NCI-H2227 treated with DMSO at 0.1 percent for 48 hours (cell line): ENCODE measurements around the gene POC1B.

Experiments used
- DNase-seq: peaks from one replicate; lab custom pipeline; 2025; lab: John Stamatoyannopoulos, UW

Gene POC1B

GRCh38 chr12:89494411-89495231 is 31.2 kb downstream of the POC1B start:
- no peak for DNase-seq

DNA sequence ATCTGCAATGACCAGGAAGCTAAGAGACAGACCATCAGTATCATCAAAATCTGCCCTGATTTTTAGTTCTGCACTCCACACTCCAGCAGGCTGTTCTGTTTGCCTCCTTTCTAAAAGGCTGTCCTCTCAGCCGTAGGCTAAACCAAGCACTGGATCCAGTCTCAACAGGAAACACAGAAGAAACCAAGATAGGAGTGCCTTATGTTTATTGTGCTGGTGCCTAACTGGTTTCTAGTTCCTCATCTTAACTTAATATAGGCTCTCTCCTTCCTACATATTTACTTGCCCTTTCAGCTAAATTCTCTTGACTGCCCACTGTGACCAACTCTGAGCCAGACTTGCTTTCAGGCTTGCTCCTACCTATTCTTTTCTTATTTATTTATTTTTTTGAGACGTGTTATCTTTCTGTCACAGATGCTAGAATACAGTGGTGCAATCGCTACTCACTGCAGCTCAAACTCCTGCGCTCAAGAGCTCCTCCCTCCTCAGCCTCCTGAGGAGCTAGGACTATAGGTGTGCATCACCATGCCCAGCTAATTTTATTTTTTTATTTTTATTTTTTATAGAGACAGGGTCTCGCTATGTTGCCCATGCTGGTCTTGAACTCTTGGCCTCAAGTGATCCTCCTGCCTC is 32.1 kb downstream of the POC1B start:
- no peak for DNase-seq

DNA sequence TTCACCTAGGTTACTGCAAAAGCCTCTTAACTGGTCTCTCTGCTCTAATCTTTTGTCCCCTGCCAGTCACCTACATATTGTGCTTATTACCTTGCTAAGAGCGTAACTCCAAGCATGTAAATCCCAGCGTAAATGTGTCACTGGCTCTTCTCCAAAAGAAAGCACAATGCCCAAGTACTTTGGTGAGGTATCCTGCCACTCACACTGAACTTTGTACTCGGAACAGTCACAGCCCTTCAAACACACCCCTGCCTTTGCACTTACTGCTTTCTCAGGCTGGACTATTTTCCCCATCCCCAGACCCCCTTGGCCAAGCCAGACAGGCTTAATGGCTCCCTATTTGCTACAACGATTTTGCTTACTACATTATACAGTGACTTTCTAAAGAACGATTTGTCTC is 33.0 kb downstream of the POC1B start:
- no peak for DNase-seq

DNA sequence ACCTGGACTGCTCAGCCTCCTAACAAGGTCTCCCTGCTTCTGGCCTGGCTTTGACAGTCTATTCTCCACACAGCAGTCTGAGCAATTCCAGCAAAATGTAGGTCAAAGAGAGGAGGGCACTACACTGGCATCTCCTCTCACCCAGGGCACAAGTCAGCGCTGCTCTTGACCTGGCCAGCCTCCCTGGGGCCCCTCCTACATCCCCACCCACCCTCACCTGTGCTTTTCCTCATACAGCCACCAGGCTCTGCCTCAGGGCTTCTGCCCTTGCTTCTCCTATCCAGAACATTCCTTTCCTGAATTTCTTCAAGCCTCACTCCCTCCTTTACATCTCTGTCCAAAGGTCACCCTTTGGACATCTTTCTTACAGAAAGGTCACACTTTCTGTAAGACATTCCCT is 34.9 kb downstream of the POC1B start:
- DNase-seq: no peak

- no peak for DNase-seq
Measured at GRCh38 chr12:89486264-89486663, 39.6 kb downstream of the POC1B start.

DNA sequence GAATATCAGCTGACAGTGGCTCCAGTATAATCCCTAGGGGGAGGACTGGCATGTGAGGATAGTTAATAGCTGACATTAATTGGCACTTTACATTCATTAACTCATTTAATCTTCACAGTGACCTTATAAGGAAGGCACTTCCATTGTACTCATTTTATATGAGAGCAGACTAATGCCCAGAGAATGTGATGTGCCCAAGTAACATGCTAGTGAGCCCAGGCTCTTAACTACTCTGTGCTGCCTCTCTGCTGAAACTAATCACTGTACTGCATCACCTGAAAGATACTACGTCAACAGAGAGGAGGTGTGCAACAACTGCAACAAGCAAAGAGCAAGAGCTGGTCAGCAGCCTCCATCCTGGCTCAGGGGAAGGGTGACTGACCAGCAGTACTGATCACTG is 41.4 kb downstream of the POC1B start:
- no peak for DNase-seq

DNA sequence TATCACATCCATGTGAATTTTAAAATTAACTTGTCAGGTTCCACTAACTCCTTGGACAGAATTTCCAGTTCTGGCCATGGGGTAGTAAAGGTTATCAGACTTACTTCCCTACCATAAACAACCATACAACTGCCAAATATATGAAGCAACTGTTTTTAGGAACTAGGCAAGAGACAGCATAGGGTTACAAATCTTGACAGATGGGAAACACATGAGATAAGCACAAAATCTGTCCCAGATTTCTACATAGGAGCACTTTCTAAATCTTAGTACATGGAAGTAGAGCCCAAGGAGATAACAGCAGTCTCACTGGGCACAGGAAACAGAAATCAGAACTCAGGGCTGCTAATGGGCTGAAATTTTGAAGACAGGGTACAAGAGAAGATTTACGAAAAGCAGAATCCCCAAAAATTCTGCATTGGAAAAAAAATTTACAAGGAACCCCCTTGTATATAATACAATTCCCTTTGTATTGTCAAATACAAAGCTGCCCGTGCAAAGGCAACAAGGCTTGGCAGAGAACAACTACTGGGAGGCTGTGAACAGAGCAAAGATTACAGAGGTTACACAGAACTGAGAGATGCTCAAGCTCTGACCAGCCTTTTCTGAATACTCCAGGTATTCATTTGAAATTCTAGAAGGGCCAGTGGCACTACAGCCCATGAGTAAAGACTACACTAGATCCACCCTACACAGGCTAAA is 44.5 kb downstream of the POC1B start:
- no peak for DNase-seq

GRCh38 chr12:89479982-89480381 is 45.9 kb downstream of the POC1B start:
- no peak for DNase-seq

DNA sequence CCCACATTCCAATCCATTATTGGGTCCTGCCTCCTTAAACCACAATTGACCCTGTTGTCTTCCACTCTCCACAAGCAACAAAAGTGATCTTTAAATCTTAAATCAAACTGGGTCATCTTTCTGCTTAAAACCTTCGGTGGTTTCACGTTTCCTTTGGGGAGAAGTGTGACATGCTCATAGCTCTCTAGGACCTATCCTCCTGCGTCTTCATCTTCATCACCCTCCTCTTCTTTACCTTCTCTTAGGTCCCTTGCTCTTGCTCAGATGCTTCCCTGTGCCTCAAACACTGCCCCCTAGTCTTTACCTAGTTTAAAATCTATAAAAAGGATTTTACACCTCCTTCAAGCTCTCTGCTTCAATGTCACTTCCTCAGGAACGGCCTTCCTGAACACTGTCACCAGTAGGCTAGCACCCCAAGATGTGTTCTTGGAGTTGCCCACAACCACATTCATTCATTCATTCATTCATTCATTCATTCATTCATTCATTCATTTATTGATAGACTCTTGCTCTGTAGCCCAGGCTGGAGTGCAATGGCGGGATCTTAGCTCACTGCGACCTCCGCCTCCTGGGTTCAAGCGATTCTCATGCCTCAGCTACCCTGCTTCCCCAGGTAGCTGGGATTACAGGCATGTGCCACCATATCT is 48.1 kb downstream of the POC1B start:
- no peak for DNase-seq

DNA sequence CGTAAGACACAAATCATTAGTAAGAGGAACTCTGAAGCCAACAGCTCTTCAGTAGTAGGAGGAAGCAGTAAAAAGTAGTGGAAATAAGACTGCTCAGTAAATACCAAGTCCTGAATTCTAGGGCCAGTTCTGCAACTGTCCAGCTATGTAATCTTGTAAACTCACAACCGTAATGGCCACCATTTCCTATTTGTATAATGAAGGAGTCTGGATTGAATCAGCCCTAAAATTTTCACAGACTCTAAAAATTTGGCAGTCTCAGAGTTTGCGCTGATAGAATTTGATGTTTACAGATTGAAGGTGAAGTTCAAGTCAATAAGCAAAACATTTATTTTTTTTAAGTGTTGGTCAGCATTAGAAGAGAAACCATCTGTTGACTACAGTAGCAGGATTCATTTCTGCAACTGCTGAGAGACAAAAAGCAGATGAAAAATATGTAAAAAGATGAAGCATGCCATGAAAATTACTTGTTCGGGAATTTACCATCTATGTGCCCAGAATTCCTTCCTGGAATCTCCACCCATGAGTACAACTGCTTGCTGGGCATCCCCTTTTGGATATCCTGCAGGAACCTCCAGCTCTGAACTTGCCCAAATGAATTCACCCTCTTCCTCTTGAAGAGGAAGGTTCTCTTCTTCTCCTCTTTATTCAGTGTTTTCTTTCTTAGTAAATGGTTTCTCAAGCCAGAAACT is 48.8 kb downstream of the POC1B start:
- no peak for DNase-seq

GRCh38 chr12:89476232-89476631 is 49.6 kb downstream of the POC1B start:
- DNase-seq: no peak

DNA sequence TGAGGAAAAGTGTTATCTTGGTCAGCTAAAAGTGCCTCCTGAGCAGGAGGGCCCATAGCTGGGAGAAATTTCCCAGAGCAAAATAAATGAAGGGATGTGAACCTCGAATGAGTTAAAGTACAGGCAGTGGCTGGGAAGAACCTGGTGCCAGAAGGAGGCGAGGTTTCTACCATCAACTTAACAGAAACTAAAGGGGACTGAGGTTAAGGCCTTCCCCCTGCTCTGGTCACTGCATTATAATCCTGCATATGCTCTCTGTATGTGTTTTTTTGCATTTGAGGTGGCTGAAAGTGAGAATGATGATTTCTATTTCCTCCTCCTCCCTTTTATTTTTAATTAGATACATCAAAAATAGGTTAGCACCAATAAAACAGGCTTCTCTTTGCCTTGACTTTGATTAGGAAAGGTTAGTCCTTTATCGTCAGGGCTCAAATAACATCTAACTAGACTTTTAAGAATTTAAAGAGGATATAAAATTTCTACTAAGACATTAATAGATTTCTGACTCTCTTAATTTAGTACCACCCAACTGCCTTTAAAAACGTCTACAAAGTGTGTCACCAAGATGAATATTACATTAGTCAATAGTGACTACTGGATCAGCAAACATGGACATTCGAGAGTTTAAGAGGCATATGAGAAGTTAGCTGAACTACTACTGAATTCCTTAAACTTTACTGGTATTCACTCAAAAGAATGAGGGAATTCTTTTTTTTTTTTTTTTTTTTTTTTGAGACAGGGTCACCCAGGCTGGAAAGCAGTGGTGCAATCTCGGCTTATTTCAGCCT is 50.5 kb downstream of the POC1B start:
- no peak for DNase-seq

DNA sequence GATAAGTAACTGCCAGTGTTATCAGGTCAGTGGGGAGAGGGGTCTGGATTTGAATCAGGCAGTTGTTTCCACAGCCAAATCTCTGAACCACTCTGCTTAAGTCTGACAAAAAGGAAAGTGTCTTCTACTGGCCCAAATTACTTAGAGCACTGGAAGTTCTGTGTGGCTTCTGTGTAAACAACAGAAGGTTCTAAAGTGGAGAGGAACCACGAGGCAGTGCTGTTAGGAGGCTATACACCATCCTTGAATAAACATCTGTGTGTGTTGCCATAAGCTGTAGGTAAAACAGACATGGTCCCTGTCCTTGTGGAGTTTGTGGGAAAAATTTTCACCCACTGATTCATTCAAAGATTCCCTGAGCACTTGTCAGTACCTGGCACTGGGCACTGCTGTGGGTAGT is 51.2 kb downstream of the POC1B start:
- no peak for DNase-seq

DNA sequence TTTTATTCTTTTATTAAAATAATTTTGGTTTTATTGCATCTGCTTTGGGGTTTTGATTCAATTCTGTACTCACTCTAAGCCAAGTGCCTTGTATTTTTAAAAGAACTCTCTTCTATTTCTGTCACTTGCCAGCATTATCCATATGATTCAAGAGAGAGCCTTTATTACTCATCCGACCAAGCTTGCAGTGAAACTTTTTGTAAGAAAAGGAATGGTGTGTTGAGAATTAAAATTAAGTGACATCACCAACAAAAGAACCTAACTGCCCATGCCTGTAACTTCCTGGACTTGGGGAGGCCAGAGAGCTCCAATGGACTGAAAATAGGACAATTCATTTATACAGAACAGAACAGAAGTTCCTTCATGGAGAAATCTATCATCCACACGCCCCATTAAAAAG is 53.3 kb downstream of the POC1B start:
- DNase-seq: no peak

- peak; percentile 5 for DNase-seq
Measured at GRCh38 chr12:89470741-89471509, 54.9 kb downstream of the POC1B start.

GRCh38 chr12:89469361-89469760 is 56.5 kb downstream of the POC1B start:
- no peak for DNase-seq

GRCh38 chr12:89468648-89469326 is 57.1 kb downstream of the POC1B start:
- no peak for DNase-seq

- no peak for DNase-seq
Measured at GRCh38 chr12:89468017-89468416, 57.8 kb downstream of the POC1B start.

GRCh38 chr12:89464974-89465592 is 60.8 kb downstream of the POC1B start:
- no peak for DNase-seq
